ENCODE data around the gene SPINK4. TPM values are rescaled to one million over a fixed set of nuclear protein-coding genes. Genes with fewer than 3 reads are reported as not detected.

SPINK4 gene
- total RNA-seq, 1 experiment from 2014 or later = not detected

DNA sequence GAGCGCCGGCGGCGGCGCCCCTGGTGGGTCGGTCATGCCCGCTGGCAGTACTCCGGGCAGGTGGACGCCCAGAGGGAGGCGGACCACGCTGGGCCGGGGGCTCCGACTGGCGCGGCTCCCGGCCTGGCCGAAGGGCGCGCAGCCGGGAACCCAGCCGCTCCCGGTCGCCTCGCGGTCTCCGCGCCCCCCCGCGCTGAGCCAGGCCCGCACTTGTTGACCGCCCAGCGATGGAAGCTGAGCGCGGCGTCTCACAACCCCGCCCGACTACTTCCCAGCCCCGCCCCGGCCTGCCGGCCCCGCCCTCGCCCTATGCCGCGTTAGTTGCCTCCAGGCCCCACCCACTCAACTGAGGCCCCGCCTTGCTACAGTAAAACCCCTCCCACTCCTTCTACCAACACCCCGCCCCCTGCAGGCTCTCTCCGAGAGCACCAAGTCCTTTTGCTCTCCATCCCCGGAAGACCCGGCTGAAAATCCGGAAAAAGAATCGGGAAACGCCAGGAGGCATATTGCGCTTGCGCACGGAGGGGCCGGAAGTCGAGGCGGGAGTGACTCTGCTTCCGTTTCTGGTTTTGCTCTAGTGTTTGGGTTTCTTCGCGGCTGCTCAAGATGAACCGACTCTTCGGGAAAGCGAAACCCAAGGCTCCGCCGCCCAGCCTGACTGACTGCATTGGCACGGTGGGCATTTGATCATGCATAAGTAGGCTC, 24.7 kb downstream of the SPINK4 start, which contains the start of the genes BAG1 and CHMP5:
Gene BAG1 (minus strand): TSS at position 236 of the 705 bp plus-strand sequence.
Gene CHMP5 (plus strand): TSS at position 577 of the 705 bp plus-strand sequence. CDS start 30 bp downstream, at position 607.
- no CpG with 5 or more reads among the region's 67 CpGs for WGBS (ENCODE audit: extremely low coverage, insufficient read length, low lambda C conversion rate)
- Mint-ChIP-seq H3K4me1 (peaks cover 15 to 16% of the 10 kb centered on the region in 2 experiments), H3K27me3 (ENCODE audit: low read depth) (no peaks in the 10 kb centered on the region), H3K27ac (peak within 1 kb of the TSS; percentile 69 to 99 (median 97); a peak in 6 of 7 replicates), H3K9me3 (no peaks in the 10 kb centered on the region), H3K36me3 (ENCODE audit: insufficient read depth in 1 of 3, low read depth in 3 of 3) (peaks cover 26 to 54% (median 47%) of the 10 kb centered on the region in 3 experiments), H3K4me3 (peak within 1 kb of the TSS; percentile 89 to 98)
- peak within 1 kb of the TSS; percentile 78 for H3K9ac ChIP-seq (ENCODE audit: extremely low read depth, insufficient read length, low read length)
- H2BK5ac ChIP-seq (ENCODE audit: insufficient read length, low read length) = no peak within 1 kb of the TSS
- H3K4ac ChIP-seq (ENCODE audit: low read depth, low read length) = no peak within 1 kb of the TSS
- H3K4me2 ChIP-seq (ENCODE audit: insufficient read depth, insufficient read length, low read length) = peak within 1 kb of the TSS; percentile 89
- H3K27ac ChIP-seq (ENCODE audit: insufficient read length, low read depth, low read length) = no peak within 1 kb of the TSS
- H4K5ac ChIP-seq (ENCODE audit: insufficient read length, low read depth, low read length) = no peak within 1 kb of the TSS
- H3K18ac ChIP-seq (ENCODE audit: insufficient read length, low read depth, low read length) = peak within 1 kb of the TSS; percentile 13
- H3T11ph ChIP-seq (ENCODE audit: low read length) = no peak within 1 kb of the TSS
- H2AFZ ChIP-seq (ENCODE audit: low read length) = no peak within 1 kb of the TSS
- H3K79me2 ChIP-seq (ENCODE audit: insufficient read depth, low read length) = peaks cover 16% of the 10 kb centered on the region; the same call in 1 of the 2 replicates
- no peak within 1 kb of the TSS for H2AK5ac ChIP-seq (ENCODE audit: insufficient read length, low read length)
- H3K27me3 ChIP-seq (ENCODE audit: insufficient read depth, low read length) = no peaks in the 10 kb centered on the region
- H3K23ac ChIP-seq (ENCODE audit: insufficient read length, low read depth, low read length) = no peak within 1 kb of the TSS
- no peak within 1 kb of the TSS for H4K8ac ChIP-seq (replicated peaks; ENCODE audit: insufficient read length, low read depth, low read length)
- peak within 1 kb of the TSS; percentile 37 for H3K14ac ChIP-seq (ENCODE audit: insufficient read depth, low read length)
- peaks cover 2% of the 10 kb centered on the region; the same call in 1 of the 2 replicates for H3K4me1 ChIP-seq (ENCODE audit: insufficient read depth, low read length)
- DNase-seq = peak; percentile 99
- no peak within 1 kb of the TSS for H2BK20ac ChIP-seq (ENCODE audit: low read depth, low read length, poor library complexity, severe bottlenecking)
- TF ChIP-seq, protein P1, sequence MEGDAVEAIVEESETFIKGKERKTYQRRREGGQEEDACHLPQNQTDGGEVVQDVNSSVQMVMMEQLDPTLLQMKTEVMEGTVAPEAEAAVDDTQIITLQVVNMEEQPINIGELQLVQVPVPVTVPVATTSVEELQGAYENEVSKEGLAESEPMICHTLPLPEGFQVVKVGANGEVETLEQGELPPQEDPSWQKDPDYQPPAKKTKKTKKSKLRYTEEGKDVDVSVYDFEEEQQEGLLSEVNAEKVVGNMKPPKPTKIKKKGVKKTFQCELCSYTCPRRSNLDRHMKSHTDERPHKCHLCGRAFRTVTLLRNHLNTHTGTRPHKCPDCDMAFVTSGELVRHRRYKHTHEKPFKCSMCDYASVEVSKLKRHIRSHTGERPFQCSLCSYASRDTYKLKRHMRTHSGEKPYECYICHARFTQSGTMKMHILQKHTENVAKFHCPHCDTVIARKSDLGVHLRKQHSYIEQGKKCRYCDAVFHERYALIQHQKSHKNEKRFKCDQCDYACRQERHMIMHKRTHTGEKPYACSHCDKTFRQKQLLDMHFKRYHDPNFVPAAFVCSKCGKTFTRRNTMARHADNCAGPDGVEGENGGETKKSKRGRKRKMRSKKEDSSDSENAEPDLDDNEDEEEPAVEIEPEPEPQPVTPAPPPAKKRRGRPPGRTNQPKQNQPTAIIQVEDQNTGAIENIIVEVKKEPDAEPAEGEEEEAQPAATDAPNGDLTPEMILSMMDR (conservative IDR thresholded peaks at IDR 0.05) = peak; percentile 42; the same call in 2 of the 3 replicates
- H3K56ac ChIP-seq (ENCODE audit: insufficient read length, low read depth, low read length) = no peak within 1 kb of the TSS
- H2BK12ac ChIP-seq (ENCODE audit: insufficient read length, low read depth, low read length) = no peak within 1 kb of the TSS
- peaks cover 5% of the 10 kb centered on the region for H3K23me2 ChIP-seq (ENCODE audit: insufficient read length, low read depth, low read length, poor library complexity, severe bottlenecking)
- no peak within 1 kb of the TSS for H2BK120ac ChIP-seq (ENCODE audit: low read depth, low read length, poor library complexity, severe bottlenecking)
- no peak within 1 kb of the TSS for H2BK15ac ChIP-seq (ENCODE audit: low read depth, low read length)
- H4K91ac ChIP-seq (ENCODE audit: insufficient read length, low read depth, low read length) = no peak within 1 kb of the TSS
- H4K20me1 ChIP-seq (ENCODE audit: control insufficient read depth, insufficient read depth, insufficient read length) = no peaks in the 10 kb centered on the region
- peaks cover 9% of the 10 kb centered on the region for H3K79me1 ChIP-seq (ENCODE audit: insufficient read depth, low read depth, low read length, poor library complexity, severe bottlenecking)
- no peaks in the 10 kb centered on the region for H3K9me3 ChIP-seq (ENCODE audit: control insufficient read depth, low read depth, low read length)
